Memory B cell (primary cell): ENCODE data around the gene SLC7A5.
"Not testable (repeated sequence)": the region's sequence is repeated elsewhere in the genome, so short reads cannot be mapped to it uniquely, and the experiment has no call there.

Experiments used
- ATAC-seq: fragments of 150-1000 bp; cut with Tn5 transposase; 2 replicates; pipeline ENCODE4 v1.10.0; 2021; ENCODE audit warnings: low read depth, mild to moderate bottlenecking, moderate library complexity
- DNase-seq, 2 donors: peaks; one replicate each; pipeline ENCODE4 v3.0.0; 2022; ENCODE audit warnings: low spot score in 2 of 2
- H3K27ac Mint-ChIP-seq: one replicate; pipeline ENCODE4 v1.8.0; 2022; ENCODE audit warnings: mild to moderate bottlenecking, moderate library complexity, mixed read lengths
- H3K27me3 Mint-ChIP-seq: one replicate; pipeline ENCODE4 v1.8.0; 2022; ENCODE audit warnings: mixed read lengths
- H3K36me3 Mint-ChIP-seq: one replicate; pipeline ENCODE4 v1.8.0; 2022; ENCODE audit warnings: mild to moderate bottlenecking, mixed read lengths
- H3K4me1 Mint-ChIP-seq: one replicate; pipeline ENCODE4 v1.8.0; 2022; ENCODE audit warnings: mixed read lengths
- H3K4me3 Mint-ChIP-seq: one replicate; pipeline ENCODE4 v1.8.0; 2022; ENCODE audit warnings: mild to moderate bottlenecking, moderate library complexity, mixed read lengths
- H3K9me3 Mint-ChIP-seq: one replicate; pipeline ENCODE4 v1.8.0; 2022; ENCODE audit warnings: mixed read lengths

SLC7A5 gene

GRCh38 chr16:87860553-87861299 is 8.6 kb downstream of the SLC7A5 start:
- Mint-ChIP-seq H3K4me3 (no peak overlapping the region), H3K9me3 (no peaks in the 10 kb centered on the region), H3K27ac (peak overlapping the region; percentile 41), H3K36me3 (no peaks in the 10 kb centered on the region), H3K4me1 (peaks cover 16% of the 10 kb centered on the region), H3K27me3 (no peaks in the 10 kb centered on the region)
- DNase-seq (no peak), ATAC-seq (no peak)

- H3K27me3 Mint-ChIP-seq, H3K36me3 Mint-ChIP-seq, ATAC-seq, H3K9me3 Mint-ChIP-seq, DNase-seq, H3K27ac Mint-ChIP-seq, H3K4me3 Mint-ChIP-seq: not testable (repeated sequence)
- peaks cover 17% of the 10 kb centered on the region for H3K4me1 Mint-ChIP-seq
Measured at GRCh38 chr16:87858151-87858993, 10.9 kb downstream of the SLC7A5 start.

- ATAC-seq (no peak), DNase-seq (no peak)
- Mint-ChIP-seq H3K4me1 (peaks cover 21% of the 10 kb centered on the region), H3K27ac (peak overlapping the region; percentile 82), H3K36me3 (peaks cover 1% of the 10 kb centered on the region), H3K4me3 (peak overlapping the region; percentile 82), H3K27me3 (no peaks in the 10 kb centered on the region), H3K9me3 (no peaks in the 10 kb centered on the region)
Measured at GRCh38 chr16:87856791-87857228, 12.5 kb downstream of the SLC7A5 start.

GRCh38 chr16:87855852-87856715 is 13.2 kb downstream of the SLC7A5 start:
- H3K27me3 Mint-ChIP-seq, result no peaks in the 10 kb centered on the region
- peaks cover 1% of the 10 kb centered on the region for H3K36me3 Mint-ChIP-seq
- peak overlapping the region; percentile 82 for H3K4me3 Mint-ChIP-seq
- DNase-seq (peak in 1 of 2 donors; percentile 50), ATAC-seq (peak; percentile 64)
- H3K4me1 Mint-ChIP-seq, result peaks cover 21% of the 10 kb centered on the region
- peak overlapping the region; percentile 82 for H3K27ac Mint-ChIP-seq
- no peaks in the 10 kb centered on the region for H3K9me3 Mint-ChIP-seq

- Mint-ChIP-seq H3K9me3 (no peaks in the 10 kb centered on the region), H3K27me3 (no peaks in the 10 kb centered on the region), H3K4me3 (peak overlapping the region; percentile 82), H3K4me1 (peaks cover 17% of the 10 kb centered on the region), H3K36me3 (peaks cover 1% of the 10 kb centered on the region), H3K27ac (peak overlapping the region; percentile 82)
- DNase-seq (no peak), ATAC-seq (no peak)
Measured at GRCh38 chr16:87854907-87855683, 14.2 kb downstream of the SLC7A5 start.

GRCh38 chr16:87854053-87854906 is 15.0 kb downstream of the SLC7A5 start:
- Mint-ChIP-seq H3K36me3 (peaks cover 1% of the 10 kb centered on the region), H3K4me3 (peak overlapping the region; percentile 32), H3K27ac (peak overlapping the region; percentile 41), H3K9me3 (no peaks in the 10 kb centered on the region), H3K27me3 (no peaks in the 10 kb centered on the region), H3K4me1 (peaks cover 17% of the 10 kb centered on the region)
- ATAC-seq (no peak), DNase-seq (no peak)

- H3K27ac Mint-ChIP-seq, result peak overlapping the region; percentile 47
- DNase-seq (peak; percentile 68 to 75), ATAC-seq (peak; percentile 77)
- no peaks in the 10 kb centered on the region for H3K9me3 Mint-ChIP-seq
- H3K36me3 Mint-ChIP-seq, result peaks cover 1% of the 10 kb centered on the region
- H3K4me3 Mint-ChIP-seq, result peak overlapping the region; percentile 65
- H3K27me3 Mint-ChIP-seq, result no peaks in the 10 kb centered on the region
- peaks cover 17% of the 10 kb centered on the region for H3K4me1 Mint-ChIP-seq
Measured at GRCh38 chr16:87853411-87854052, 15.8 kb downstream of the SLC7A5 start.

- Mint-ChIP-seq H3K9me3 (no peaks in the 10 kb centered on the region), H3K4me3 (no peak overlapping the region), H3K27me3 (no peaks in the 10 kb centered on the region), H3K4me1 (peaks cover 11% of the 10 kb centered on the region), H3K36me3 (peaks cover 1% of the 10 kb centered on the region), H3K27ac (no peak overlapping the region)
- ATAC-seq, result no peak
- DNase-seq, result no peak
Measured at GRCh38 chr16:87851601-87852000, 17.7 kb downstream of the SLC7A5 start.

DNA sequence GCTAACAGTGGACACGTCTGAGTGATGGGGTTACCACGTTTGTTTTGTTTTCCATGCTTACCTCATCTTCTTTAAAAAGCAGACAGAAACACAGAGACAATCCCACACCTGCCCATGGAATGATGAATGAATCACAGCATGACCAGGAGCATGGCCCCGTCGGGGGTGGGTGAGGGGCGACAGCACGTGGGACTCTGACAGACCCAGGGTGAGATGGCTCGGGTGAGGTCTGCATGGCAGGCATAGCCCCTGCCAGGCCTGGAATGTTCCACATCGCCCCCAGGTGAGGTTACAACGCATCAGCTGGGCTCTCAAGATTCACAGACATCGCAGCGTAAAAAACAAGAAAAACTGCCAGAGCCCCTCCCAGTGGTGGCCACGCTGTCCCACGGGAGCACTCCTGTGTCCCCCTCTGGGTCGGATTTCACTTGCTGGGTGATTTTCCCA is 18.1 kb downstream of the SLC7A5 start:
- no peak overlapping the region for H3K27ac Mint-ChIP-seq
- peaks cover 9% of the 10 kb centered on the region for H3K4me1 Mint-ChIP-seq
- no peak overlapping the region for H3K4me3 Mint-ChIP-seq
- no peak for DNase-seq
- no peaks in the 10 kb centered on the region for H3K27me3 Mint-ChIP-seq
- H3K36me3 Mint-ChIP-seq, result peaks cover 1% of the 10 kb centered on the region
- no peaks in the 10 kb centered on the region for H3K9me3 Mint-ChIP-seq
- no peak for ATAC-seq

GRCh38 chr16:87850009-87851006 is 19.0 kb downstream of the SLC7A5 start:
- Mint-ChIP-seq H3K36me3 (peaks cover 1% of the 10 kb centered on the region), H3K9me3 (no peaks in the 10 kb centered on the region), H3K4me3 (no peak overlapping the region), H3K4me1 (peaks cover 6% of the 10 kb centered on the region), H3K27ac (no peak overlapping the region), H3K27me3 (no peaks in the 10 kb centered on the region)
- DNase-seq (peak; percentile 59 to 74), ATAC-seq (peak; percentile 55)

GRCh38 chr16:87849419-87850008 is 19.8 kb downstream of the SLC7A5 start:
- H3K9me3 Mint-ChIP-seq, result no peaks in the 10 kb centered on the region
- no peak overlapping the region for H3K27ac Mint-ChIP-seq
- H3K27me3 Mint-ChIP-seq, result no peaks in the 10 kb centered on the region
- ATAC-seq (no peak), DNase-seq (no peak)
- H3K4me3 Mint-ChIP-seq, result no peak overlapping the region
- peaks cover 1% of the 10 kb centered on the region for H3K36me3 Mint-ChIP-seq
- peaks cover 6% of the 10 kb centered on the region for H3K4me1 Mint-ChIP-seq
